Activated CD4-positive, alpha-beta T cell treated with anti-CD3 and anti-CD28 coated beads, Interleukin-10, Interleukin-2, amounts not matched to agents 100 ng/mL and 50 ng/mL, durations not matched to agents 16 hours and 8 hours (primary cell): ENCODE data around the gene HINT3.
"Not testable (repeated sequence)": the region's sequence is repeated elsewhere in the genome, so short reads cannot be mapped to it uniquely, and the experiment has no call there.

Experiments used
- DNase-seq: peaks from one replicate; pipeline ENCODE4 v3.0.0-alpha.2; 2020

Gene HINT3

GRCh38 chr6:125956506-125957390 lies at the start of gene HINT3:
Gene HINT3 (plus strand): TSS chr6:125956770. CDS start chr6:125956978, 208 bp downstream.
- DNase-seq, result peak; percentile 98

- DNase-seq, result peak; percentile 79
These were observed 46.0 kb upstream of the HINT3 start for GRCh38 chr6:125910527-125910926.

GRCh38 chr6:125911051-125911451 lies 45.5 kb upstream of the HINT3 start:
- DNase-seq, result not testable (repeated sequence)

- DNase-seq, result not testable (repeated sequence)
These were observed 44.1 kb upstream of the HINT3 start for GRCh38 chr6:125912430-125912829.

- no peak for DNase-seq
These were observed 43.4 kb upstream of the HINT3 start for GRCh38 chr6:125913145-125913544.

- no peak for DNase-seq
These were observed 42.7 kb upstream of the HINT3 start for GRCh38 chr6:125913864-125914351.

GRCh38 chr6:125918230-125918629 lies 38.3 kb upstream of the HINT3 start:
- no peak for DNase-seq

- DNase-seq, result peak; percentile 89
These were observed 37.6 kb upstream of the HINT3 start for GRCh38 chr6:125918681-125919566.

- no peak for DNase-seq
These were observed 37.0 kb upstream of the HINT3 start for GRCh38 chr6:125919618-125920017.

GRCh38 chr6:125922322-125922860 lies 34.2 kb upstream of the HINT3 start:
- DNase-seq, result no peak

GRCh38 chr6:125923366-125923877 lies 33.1 kb upstream of the HINT3 start:
- DNase-seq, result no peak

- DNase-seq, result peak; percentile 49
These were observed 32.4 kb upstream of the HINT3 start for GRCh38 chr6:125924169-125924568.

GRCh38 chr6:125924697-125925358 lies 31.7 kb upstream of the HINT3 start:
- DNase-seq, result no peak

GRCh38 chr6:125926711-125927110 lies 29.9 kb upstream of the HINT3 start:
- DNase-seq, result no peak

- no peak for DNase-seq
These were observed 28.8 kb upstream of the HINT3 start for GRCh38 chr6:125927761-125928160.

GRCh38 chr6:125930765-125931418 lies 25.7 kb upstream of the HINT3 start:
- no peak for DNase-seq

- peak; percentile 51 for DNase-seq
These were observed 24.7 kb upstream of the HINT3 start for GRCh38 chr6:125931733-125932450.

- no peak for DNase-seq
These were observed 24.1 kb upstream of the HINT3 start for GRCh38 chr6:125932451-125932795.

GRCh38 chr6:125935520-125935919 lies 21.1 kb upstream of the HINT3 start:
- not testable (repeated sequence) for DNase-seq

GRCh38 chr6:125939026-125939425 lies 17.5 kb upstream of the HINT3 start:
- no peak for DNase-seq

- DNase-seq, result peak; percentile 72
These were observed 16.8 kb upstream of the HINT3 start for GRCh38 chr6:125939791-125940190.
